GM18517 (cell line): ENCODE measurements around the gene CTBP1.

Experiments used
- ATAC-seq: cut with Tn5 transposase; IDR thresholded peaks from one replicate; pipeline ENCODE4 v1.9.1; 2021; ENCODE audit warnings: mild to moderate bottlenecking, moderate library complexity; ENCODE audit not compliant: unreplicated experiment

The CTBP1 gene

GRCh38 chr4:1285151-1285789 is 36.3 kb upstream of the CTBP1 start:
- no peak for ATAC-seq

GRCh38 chr4:1283711-1284110 is 34.8 kb upstream of the CTBP1 start:
- no peak for ATAC-seq

- no peak for ATAC-seq
These were observed 30.3 kb upstream of the CTBP1 start for GRCh38 chr4:1279253-1279652.

GRCh38 chr4:1277667-1278665 is 29.0 kb upstream of the CTBP1 start:
- no peak for ATAC-seq

GRCh38 chr4:1276984-1277383 is 28.1 kb upstream of the CTBP1 start:
- no peak for ATAC-seq

GRCh38 chr4:1274871-1275270 is 25.9 kb upstream of the CTBP1 start:
- ATAC-seq, result no peak

- no peak for ATAC-seq
These were observed 22.8 kb upstream of the CTBP1 start for GRCh38 chr4:1271686-1272085.

- ATAC-seq, result no peak
These were observed 20.3 kb upstream of the CTBP1 start for GRCh38 chr4:1269209-1269608.

GRCh38 chr4:1266881-1267763 is 18.2 kb upstream of the CTBP1 start:
- no peak for ATAC-seq

- no peak for ATAC-seq
These were observed 16.4 kb upstream of the CTBP1 start for GRCh38 chr4:1265351-1265750.

- ATAC-seq, result no peak
These were observed 16.0 kb upstream of the CTBP1 start for GRCh38 chr4:1264942-1265341.

GRCh38 chr4:1261107-1261928 is 12.4 kb upstream of the CTBP1 start:
- ATAC-seq, result no peak

GRCh38 chr4:1260418-1261106 is 11.6 kb upstream of the CTBP1 start:
- ATAC-seq, result no peak

- no peak for ATAC-seq
These were observed 11.0 kb upstream of the CTBP1 start for GRCh38 chr4:1259966-1260365.

- no peak for ATAC-seq
These were observed 9.5 kb upstream of the CTBP1 start for GRCh38 chr4:1258457-1258856.

- no peak for ATAC-seq
These were observed 6.8 kb upstream of the CTBP1 start for GRCh38 chr4:1255699-1256098.

- no peak for ATAC-seq
These were observed 6.2 kb upstream of the CTBP1 start for GRCh38 chr4:1255151-1255550.

GRCh38 chr4:1253831-1254230 is 4.9 kb upstream of the CTBP1 start:
- ATAC-seq, result no peak

GRCh38 chr4:1252928-1253492 is 4.1 kb upstream of the CTBP1 start:
- ATAC-seq, result no peak

GRCh38 chr4:1251773-1252066 is 2.8 kb upstream of the CTBP1 start:
- no peak for ATAC-seq
